K562 (cell line): ENCODE measurements around the gene HPD. TPM values are rescaled to one million over a fixed set of nuclear protein-coding genes. Genes with fewer than 3 reads are reported as not detected.

Source experiments
- ASH1L ChIP-seq: fragments of 450-650 bp; IDR thresholded peaks from 2 replicates; pipeline ENCODE4 v1.6.1; 2018; ENCODE audit warnings: borderline replicate concordance, mild to moderate bottlenecking, low read depth; ENCODE audit not compliant: partially characterized antibody
- CREBBP ChIP-seq: IDR thresholded peaks from one replicate; pipeline ENCODE4 v1.6.1; 2012; ENCODE audit warnings: low read depth, mild to moderate bottlenecking, control low read depth, inconsistent platforms, low read length
- FUS ChIP-seq: fragments of 200-400 bp; formaldehyde crosslinking; optimal IDR thresholded peaks from 2 replicates; pipeline ENCODE3; 2017; ENCODE audit warnings: low read depth, low read length
- IFI16 ChIP-seq: fragments of 250-450 bp; sonication (Bioruptor Pico); IDR thresholded peaks from 2 replicates; pipeline ENCODE4 v2.1.2; 2022; ENCODE audit warnings: mild to moderate bottlenecking, inconsistent platforms
- JUN ChIP-seq, 2 experiments: sonication (generic) in 1 of 2; formaldehyde crosslinking in 1 of 2; IDR thresholded peaks; 2 replicates each; pipeline versions ENCODE4 v1.6.1 to v1.8.0; 2012 to 2022; ENCODE audit warnings: borderline replicate concordance in 2 of 2, mild to moderate bottlenecking in 2 of 2, improper control_type of control experiment in 1 of 2, low read depth in 1 of 2, low read length in 1 of 2, missing genetic modification reagents in 1 of 2
- KDM1A ChIP-seq, 2 experiments: fragments of 450-650 bp; IDR thresholded peaks; 2 replicates each; pipeline ENCODE4 v1.6.1; 2016; ENCODE audit warnings: mild to moderate bottlenecking in 2 of 2
- MAZ ChIP-seq, 2 experiments: fragments of 450-650 bp in 1 of 2; sonication (generic) in 1 of 2; formaldehyde crosslinking; IDR thresholded peaks in 1 of 2; conservative IDR thresholded peaks in 1 of 2; 2 replicates each; pipeline versions ENCODE4 v1.4.0 to v1.5.0; 2020; ENCODE audit warnings: mild to moderate bottlenecking in 1 of 2, missing genetic modification reagents in 1 of 2
- MCM5 ChIP-seq: fragments of 450-650 bp; IDR thresholded peaks from 2 replicates; pipeline ENCODE4 v1.6.1; 2016; ENCODE audit warnings: low read depth
- MTA3 ChIP-seq: fragments of 450-650 bp; formaldehyde crosslinking; IDR thresholded peaks from 2 replicates; pipeline ENCODE4 v1.6.1; 2017; ENCODE audit warnings: mild to moderate bottlenecking, borderline replicate concordance
- NFE2 ChIP-seq: IDR thresholded peaks from 2 replicates; pipeline ENCODE4 v1.6.1; 2014; ENCODE audit warnings: antibody characterized with exemption, low read depth
- POLR3A ChIP-seq: IDR thresholded peaks from 2 replicates; pipeline ENCODE4 v1.6.1; 2011; ENCODE audit warnings: borderline replicate concordance, mild to moderate bottlenecking, moderate library complexity; ENCODE audit not compliant: insufficient read length, insufficient read depth; ENCODE audit errors: extremely low read depth
- RBM14 ChIP-seq: fragments of 200-400 bp; formaldehyde crosslinking; IDR thresholded peaks from 2 replicates; pipeline ENCODE4 v1.6.1; 2018; ENCODE audit warnings: low read depth, mild to moderate bottlenecking, low read length, moderate library complexity, borderline replicate concordance; ENCODE audit not compliant: insufficient read depth
- STAT5B ChIP-seq: fragments of 250-450 bp; sonication (Bioruptor Pico); IDR thresholded peaks from 2 replicates; pipeline ENCODE4 v1.8.0; 2021; ENCODE audit warnings: mild to moderate bottlenecking, inconsistent platforms
- ZBTB17 ChIP-seq: fragments of 450-650 bp; formaldehyde crosslinking; IDR thresholded peaks from 2 replicates; pipeline ENCODE4 v1.4.0; 2020; ENCODE audit warnings: mild to moderate bottlenecking
- ZEB2 ChIP-seq: fragments of 450-650 bp; IDR thresholded peaks from 2 replicates; pipeline ENCODE4 v1.6.1; 2016
- ZFX ChIP-seq: sonication (generic); formaldehyde crosslinking; IDR thresholded peaks from 2 replicates; pipeline ENCODE4 v1.8.0; 2022; ENCODE audit warnings: mild to moderate bottlenecking, missing genetic modification reagents, moderate library complexity
- ZNF134 ChIP-seq: fragments of 250-450 bp; sonication (Bioruptor Pico); conservative IDR thresholded peaks from 2 replicates; pipeline ENCODE4 v1.4.0; 2020
- ZNF165 ChIP-seq: fragments of 250-450 bp; sonication (Bioruptor Pico); IDR thresholded peaks from 2 replicates; pipeline ENCODE4 v1.4.0; 2020; ENCODE audit warnings: borderline replicate concordance
- ZNF232 ChIP-seq: sonication (generic); formaldehyde crosslinking; IDR thresholded peaks from 2 replicates; pipeline ENCODE4 v1.8.0; 2022; ENCODE audit warnings: mild to moderate bottlenecking, missing genetic modification reagents
- ZNF561 ChIP-seq: fragments of 450-650 bp; formaldehyde crosslinking; conservative IDR thresholded peaks from 2 replicates; pipeline ENCODE4 v1.4.0; 2020; ENCODE audit warnings: mild to moderate bottlenecking, moderate library complexity
- polyA plus RNA-seq, 8 experiments: library from polyadenylated mRNA; depleted of rRNA in 4 of 8; stranded (reverse) in 5 of 8; unstranded in 3 of 8; fragments of >200 nt; fragmentation: Nextera tagmentation in 2 of 8; fragmentation: Illumina TruSeq in 1 of 8; extraction: Ambion mirVana in 2 of 8; extraction: Trizol in 1 of 8; gene quantifications; 2 replicates each; pipeline versions ENCODE4 v1.2.1 to v1.2.3, GENCODE V29; 2011 to 2014; ENCODE audit warnings: inconsistent platforms in 1 of 8, missing spikeins in 1 of 8
- total RNA-seq, 7 experiments: library from RNA; depleted of rRNA in 6 of 7; stranded (reverse); fragments of >200 nt in 6 of 7; fragmentation: Illumina TruSeq in 2 of 7; extraction: Trizol in 2 of 7; gene quantifications; 2 replicates each; pipeline versions ENCODE4 v1.2.1 to v1.2.3, GENCODE V29; 2011 to 2021; ENCODE audit warnings: low replicate concordance in 1 of 7
- TF ChIP-seq, protein P1 (sequence below), 3 experiments: IDR thresholded peaks in 2 of 3; conservative IDR thresholded peaks in 1 of 3; 2 replicates each; pipeline ENCODE4 v1.5.1; 2011 to 2012; ENCODE audit warnings: low read length in 3 of 3, mild to moderate bottlenecking in 3 of 3, control low read depth in 2 of 3, improper control_type of control experiment in 1 of 3, inconsistent platforms in 1 of 3, low read depth in 1 of 3, mixed read lengths in 1 of 3, moderate library complexity in 1 of 3; ENCODE audit not compliant: insufficient read depth in 2 of 3
- TF ChIP-seq, protein P2 (sequence below): IDR thresholded peaks from 2 replicates; pipeline ENCODE4 v1.6.1; 2016; ENCODE audit warnings: missing genetic modification characterization, missing compliant biosample characterization
- TF ChIP-seq, protein P3 (sequence below): sonication (generic); formaldehyde crosslinking; IDR thresholded peaks from 2 replicates; pipeline ENCODE4 v1.8.0; 2022; ENCODE audit warnings: mild to moderate bottlenecking, missing genetic modification reagents

Gene HPD
- total and polyA plus RNA-seq, 9 of the 15 experiments (the other 6 are each of a cell fraction or from before 2014, with no cell fraction given): 0.06 to 0.29 (median 0.07) TPM; not detected in 4

DNA sequence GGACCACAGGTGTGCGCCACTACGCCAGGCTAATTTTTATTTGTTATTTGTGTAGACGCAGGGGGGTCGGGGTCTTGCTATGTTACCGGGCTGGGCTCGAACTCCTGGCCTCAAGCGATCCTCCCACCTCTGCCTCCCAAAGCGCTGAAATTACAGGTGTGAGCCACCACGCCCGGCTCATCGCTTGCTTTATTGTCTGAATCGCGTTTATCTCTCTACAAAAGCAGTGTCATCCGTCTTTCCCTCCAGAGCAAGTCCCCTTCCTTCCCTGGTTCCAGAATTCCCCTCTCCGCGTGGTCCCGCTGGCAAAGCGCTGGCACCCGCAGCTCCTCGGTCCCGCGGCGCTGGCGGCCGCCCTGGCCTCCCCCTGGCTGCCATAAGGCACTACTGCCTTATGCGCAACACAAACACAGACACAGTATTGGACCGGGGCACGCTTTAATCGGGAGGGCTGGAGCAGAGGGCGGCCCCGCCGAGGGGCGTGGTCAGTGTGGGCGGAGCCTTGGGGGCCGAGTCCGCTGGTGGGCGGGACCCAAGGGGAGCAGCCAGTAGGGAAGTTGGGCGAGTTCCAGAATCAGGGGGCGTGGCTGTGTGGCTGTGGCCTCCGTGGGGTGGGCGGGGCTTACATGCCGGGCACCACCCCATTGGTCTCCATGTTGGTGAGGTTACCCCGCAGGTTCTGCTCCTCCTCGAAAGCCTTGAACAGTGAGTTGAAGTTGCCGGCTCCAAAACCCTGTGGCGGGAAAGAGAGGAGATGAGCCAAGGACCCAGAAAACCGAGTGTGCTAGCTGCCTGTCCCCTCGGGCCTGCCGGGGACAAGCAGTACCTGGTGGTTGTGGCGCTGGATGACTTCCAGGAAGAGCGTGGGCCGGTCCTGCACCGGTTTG, 19.3 kb downstream of the HPD start (continued):
- TF ChIP-seq JUN (IDR thresholded peaks at IDR 0.05; ENCODE audit: borderline replicate concordance, low read depth, low read length) (no peak; the same call in 1 of the 2 replicates), JUN (CRISPR knock-in tag; IDR thresholded peaks at IDR 0.05; ENCODE audit: borderline replicate concordance) (no peak; the same call in 1 of the 2 replicates), ZNF561 (CRISPR knock-in tag) (no peak), FUS (no peak), MAZ (CRISPR knock-in tag; conservative IDR thresholded peaks at IDR 0.05 in 1 of 2, IDR thresholded peaks at IDR 0.05 in 1 of 2) (peak in 1 of 2 experiments; percentile 72; a peak in 2 of 4 replicates), ZFX (peak; percentile 79), ZNF232 (CRISPR knock-in tag) (no peak), ZNF165 (CRISPR knock-in tag) (no peak), ZBTB17 (CRISPR knock-in tag) (no peak), ZNF134 (CRISPR knock-in tag) (no peak), ASH1L (no peak), RBM14 (no peak), CREBBP (no peak), ZEB2 (0 out of 2 replicates have a peak, but pooled peaks have one; percentile 21), MCM5 (no peak), STAT5B (CRISPR knock-in tag) (no peak), NFE2 (no peak), POLR3A (no peak), KDM1A (IDR thresholded peaks at IDR 0.05) (0 out of 4 replicates have a peak, but pooled peaks of 1 of the 2 experiments have one; percentile 30), IFI16 (CRISPR knock-in tag) (no peak), MTA3 (peak; percentile 62; the same call in 1 of the 2 replicates)
- TF ChIP-seq, protein P1, sequence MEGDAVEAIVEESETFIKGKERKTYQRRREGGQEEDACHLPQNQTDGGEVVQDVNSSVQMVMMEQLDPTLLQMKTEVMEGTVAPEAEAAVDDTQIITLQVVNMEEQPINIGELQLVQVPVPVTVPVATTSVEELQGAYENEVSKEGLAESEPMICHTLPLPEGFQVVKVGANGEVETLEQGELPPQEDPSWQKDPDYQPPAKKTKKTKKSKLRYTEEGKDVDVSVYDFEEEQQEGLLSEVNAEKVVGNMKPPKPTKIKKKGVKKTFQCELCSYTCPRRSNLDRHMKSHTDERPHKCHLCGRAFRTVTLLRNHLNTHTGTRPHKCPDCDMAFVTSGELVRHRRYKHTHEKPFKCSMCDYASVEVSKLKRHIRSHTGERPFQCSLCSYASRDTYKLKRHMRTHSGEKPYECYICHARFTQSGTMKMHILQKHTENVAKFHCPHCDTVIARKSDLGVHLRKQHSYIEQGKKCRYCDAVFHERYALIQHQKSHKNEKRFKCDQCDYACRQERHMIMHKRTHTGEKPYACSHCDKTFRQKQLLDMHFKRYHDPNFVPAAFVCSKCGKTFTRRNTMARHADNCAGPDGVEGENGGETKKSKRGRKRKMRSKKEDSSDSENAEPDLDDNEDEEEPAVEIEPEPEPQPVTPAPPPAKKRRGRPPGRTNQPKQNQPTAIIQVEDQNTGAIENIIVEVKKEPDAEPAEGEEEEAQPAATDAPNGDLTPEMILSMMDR (IDR thresholded peaks at IDR 0.05 in 2 of 3, conservative IDR thresholded peaks at IDR 0.05 in 1 of 3; ENCODE audit: insufficient read depth in 2 of 3, low read depth in 1 of 3, low read length in 3 of 3): peak; percentile 58 to 77 (median 63); a peak in 5 of 6 replicates
- TF ChIP-seq, protein P2, sequence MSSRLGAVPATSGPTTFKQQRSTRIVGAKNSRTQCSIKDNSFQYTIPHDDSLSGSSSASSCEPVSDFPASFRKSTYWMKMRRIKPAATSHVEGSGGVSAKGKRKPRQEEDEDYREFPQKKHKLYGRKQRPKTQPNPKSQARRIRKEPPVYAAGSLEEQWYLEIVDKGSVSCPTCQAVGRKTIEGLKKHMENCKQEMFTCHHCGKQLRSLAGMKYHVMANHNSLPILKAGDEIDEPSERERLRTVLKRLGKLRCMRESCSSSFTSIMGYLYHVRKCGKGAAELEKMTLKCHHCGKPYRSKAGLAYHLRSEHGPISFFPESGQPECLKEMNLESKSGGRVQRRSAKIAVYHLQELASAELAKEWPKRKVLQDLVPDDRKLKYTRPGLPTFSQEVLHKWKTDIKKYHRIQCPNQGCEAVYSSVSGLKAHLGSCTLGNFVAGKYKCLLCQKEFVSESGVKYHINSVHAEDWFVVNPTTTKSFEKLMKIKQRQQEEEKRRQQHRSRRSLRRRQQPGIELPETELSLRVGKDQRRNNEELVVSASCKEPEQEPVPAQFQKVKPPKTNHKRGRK (tag): no peak
- TF ChIP-seq, protein P3, sequence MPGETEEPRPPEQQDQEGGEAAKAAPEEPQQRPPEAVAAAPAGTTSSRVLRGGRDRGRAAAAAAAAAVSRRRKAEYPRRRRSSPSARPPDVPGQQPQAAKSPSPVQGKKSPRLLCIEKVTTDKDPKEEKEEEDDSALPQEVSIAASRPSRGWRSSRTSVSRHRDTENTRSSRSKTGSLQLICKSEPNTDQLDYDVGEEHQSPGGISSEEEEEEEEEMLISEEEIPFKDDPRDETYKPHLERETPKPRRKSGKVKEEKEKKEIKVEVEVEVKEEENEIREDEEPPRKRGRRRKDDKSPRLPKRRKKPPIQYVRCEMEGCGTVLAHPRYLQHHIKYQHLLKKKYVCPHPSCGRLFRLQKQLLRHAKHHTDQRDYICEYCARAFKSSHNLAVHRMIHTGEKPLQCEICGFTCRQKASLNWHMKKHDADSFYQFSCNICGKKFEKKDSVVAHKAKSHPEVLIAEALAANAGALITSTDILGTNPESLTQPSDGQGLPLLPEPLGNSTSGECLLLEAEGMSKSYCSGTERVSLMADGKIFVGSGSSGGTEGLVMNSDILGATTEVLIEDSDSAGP (CRISPR knock-in tag): no peak
